Stimulated activated CD4-positive, alpha-beta T cell treated with anti-CD3 and anti-CD28 coated beads, Interleukin-12 subunit alpha, Interleukin-12 subunit beta, amount 100 ng/mL, for 4 hours (primary cell): ENCODE results near the gene PSME1.

Experiments used
- DNase-seq: peaks from one replicate; pipeline ENCODE4 v3.0.0-alpha.2; 2020

Gene PSME1

DNA sequence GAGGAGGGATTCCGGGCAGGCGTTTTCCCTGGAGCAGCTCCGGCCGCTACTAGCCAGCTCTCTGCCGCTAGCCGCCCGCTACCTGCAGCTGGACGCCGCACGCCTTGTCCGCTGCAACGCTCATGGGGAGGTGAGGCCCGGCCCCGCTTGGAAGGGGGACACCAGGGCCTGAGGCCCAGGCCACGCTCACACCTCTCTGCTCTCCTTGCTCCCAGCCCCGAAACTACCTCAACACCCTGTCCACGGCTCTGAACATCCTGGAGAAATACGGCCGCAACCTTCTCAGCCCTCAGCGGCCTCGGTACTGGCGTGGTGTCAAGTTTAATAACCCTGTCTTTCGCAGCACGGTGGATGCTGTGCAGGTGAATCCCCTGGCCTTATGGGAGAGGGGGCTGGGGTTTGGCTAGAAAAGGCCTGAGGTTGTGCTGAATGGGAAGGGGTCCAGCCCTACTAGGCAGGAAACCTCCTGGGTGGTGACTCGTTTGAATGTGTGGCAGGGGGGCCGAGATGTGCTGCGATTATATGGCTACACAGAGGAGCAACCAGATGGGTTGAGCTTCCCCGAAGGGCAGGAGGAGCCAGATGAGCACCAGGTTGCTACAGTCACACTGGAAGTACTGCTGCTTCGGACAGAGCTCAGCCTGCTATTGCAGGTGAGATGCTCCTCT, 11.9 kb downstream of the PSME1 start:
- no peak for DNase-seq

DNA sequence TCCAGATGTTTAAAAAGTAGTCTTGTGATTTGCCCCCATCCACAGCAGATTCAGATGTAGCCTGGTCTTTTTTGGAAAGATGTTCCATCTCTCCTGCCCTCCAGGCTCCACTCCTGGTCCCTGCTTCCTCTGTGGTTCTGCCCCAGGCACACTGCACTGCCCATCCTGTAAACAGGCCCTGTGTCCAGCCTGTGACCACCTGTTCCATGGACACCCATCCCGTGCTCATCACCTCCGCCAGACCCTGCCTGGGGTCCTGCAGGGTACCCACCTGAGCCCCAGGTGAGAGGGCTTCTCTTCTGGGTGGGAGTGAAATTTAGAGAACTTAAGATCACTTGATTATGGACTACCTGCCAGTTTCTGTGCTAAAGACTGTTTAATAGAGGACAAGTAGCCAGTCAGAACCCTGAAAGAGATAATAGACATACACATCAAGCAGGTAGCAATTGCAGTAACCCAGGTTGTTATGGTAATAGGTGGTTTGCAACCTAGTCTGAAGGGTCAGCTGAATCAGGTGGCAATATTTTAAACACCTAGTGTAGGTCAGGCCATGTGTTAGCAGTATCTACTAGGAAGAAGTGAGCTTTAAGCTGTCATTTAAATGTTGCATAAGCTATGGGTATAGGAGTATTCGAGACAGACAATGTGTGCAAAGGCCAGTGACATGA, 13.4 kb downstream of the PSME1 start:
- no peak for DNase-seq

DNA sequence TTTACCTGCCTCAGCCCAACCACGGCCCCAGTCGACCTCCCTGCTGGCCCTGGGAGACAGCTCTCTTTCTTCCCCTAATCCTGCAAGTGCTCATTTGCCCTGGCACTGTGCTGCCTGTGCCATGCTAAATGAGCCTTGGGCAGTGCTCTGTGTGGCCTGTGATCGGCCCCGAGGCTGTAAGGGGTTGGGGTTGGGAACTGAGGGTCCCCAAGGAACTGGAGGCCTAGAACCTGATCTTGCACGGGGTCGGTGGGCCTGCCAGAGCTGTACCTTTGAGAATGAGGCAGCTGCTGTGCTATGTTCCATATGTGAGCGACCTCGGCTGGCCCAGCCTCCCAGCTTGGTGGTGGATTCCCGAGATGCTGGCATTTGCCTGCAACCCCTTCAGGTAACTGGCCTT, 14.1 kb downstream of the PSME1 start:
- no peak for DNase-seq

DNA sequence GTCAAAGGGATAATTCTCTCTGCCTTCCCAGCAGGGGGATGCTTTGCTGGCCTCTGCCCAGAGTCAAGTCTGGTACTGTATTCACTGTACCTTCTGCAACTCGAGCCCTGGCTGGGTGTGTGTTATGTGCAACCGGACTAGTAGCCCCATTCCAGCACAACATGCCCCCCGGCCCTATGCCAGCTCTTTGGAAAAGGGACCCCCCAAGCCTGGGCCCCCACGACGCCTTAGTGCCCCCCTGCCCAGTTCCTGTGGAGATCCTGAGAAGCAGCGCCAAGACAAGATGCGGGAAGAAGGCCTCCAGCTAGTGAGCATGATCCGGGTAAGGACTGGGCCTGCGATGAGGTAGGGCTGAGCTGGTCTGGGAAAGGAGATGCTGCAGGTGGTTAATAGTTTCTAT, 14.6 kb downstream of the PSME1 start:
- no peak for DNase-seq

DNA sequence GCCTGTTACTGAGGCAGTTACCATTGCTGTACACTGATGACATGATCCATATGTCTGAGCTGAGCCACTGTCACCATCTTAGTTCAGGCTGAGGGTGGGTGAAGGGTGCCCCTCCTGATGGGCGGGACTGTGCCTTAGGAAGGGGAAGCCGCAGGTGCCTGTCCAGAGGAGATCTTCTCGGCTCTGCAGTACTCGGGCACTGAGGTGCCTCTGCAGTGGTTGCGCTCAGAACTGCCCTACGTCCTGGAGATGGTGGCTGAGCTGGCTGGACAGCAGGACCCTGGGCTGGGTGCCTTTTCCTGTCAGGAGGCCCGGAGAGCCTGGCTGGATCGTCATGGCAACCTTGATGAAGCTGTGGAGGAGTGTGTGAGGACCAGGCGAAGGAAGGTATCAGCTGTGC, 15.0 kb downstream of the PSME1 start:
- DNase-seq: no peak

DNA sequence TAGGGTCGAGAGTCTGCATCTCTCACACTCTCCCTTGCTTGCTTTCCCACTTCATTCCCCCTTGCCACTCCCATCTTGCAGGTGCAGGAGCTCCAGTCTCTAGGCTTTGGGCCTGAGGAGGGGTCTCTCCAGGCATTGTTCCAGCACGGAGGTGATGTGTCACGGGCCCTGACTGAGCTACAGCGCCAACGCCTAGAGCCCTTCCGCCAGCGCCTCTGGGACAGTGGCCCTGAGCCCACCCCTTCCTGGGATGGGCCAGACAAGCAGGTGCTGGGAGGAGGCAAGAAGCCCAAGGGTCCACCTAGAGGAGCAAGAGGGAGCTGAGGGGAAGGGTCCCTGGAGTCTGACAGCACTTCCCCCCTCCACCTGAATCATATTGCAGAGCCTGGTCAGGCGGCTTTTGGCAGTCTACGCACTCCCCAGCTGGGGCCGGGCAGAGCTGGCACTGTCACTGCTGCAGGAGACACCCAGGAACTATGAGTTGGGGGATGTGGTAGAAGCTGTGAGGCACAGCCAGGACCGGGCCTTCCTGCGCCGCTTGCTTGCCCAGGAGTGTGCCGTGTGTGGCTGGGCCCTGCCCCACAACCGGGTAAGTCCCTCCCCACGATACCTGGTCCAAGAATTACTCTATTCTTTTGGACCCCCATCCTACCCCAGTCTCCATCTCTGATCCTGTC, 15.5 kb downstream of the PSME1 start:
- no peak for DNase-seq

DNA sequence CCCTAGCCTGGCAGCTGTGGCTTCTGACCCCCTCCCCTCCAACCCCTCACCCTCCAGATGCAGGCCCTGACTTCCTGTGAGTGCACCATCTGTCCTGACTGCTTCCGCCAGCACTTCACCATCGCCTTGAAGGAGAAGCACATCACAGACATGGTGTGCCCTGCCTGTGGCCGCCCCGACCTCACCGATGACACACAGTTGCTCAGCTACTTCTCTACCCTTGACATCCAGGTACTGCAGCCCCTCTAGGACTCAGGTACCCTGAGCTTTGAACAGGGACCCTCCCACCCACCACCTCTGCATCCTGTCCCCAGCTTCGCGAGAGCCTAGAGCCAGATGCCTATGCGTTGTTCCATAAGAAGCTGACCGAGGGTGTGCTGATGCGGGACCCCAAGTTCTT, 19.1 kb downstream of the PSME1 start:
- no peak for DNase-seq

DNA sequence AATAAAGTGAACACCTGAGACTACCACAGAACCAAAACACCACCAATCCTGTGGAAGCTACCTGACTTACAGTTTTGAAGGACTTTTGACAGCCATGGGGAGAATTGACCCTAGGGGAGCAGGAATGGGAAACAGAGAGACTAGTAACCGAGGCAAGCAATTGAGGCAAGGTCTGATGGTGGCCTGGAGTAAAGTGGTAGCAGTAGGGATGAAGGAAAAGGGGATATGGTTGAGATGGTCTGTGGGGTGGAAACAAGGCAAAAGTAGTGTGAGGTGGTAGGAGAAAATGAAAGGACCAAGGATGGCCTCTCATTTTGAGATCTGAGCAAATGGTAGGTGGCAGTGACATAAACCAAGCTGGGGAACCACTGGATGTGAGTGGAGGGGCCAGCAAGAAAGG, 20.8 kb downstream of the PSME1 start:
- DNase-seq: no peak

DNA sequence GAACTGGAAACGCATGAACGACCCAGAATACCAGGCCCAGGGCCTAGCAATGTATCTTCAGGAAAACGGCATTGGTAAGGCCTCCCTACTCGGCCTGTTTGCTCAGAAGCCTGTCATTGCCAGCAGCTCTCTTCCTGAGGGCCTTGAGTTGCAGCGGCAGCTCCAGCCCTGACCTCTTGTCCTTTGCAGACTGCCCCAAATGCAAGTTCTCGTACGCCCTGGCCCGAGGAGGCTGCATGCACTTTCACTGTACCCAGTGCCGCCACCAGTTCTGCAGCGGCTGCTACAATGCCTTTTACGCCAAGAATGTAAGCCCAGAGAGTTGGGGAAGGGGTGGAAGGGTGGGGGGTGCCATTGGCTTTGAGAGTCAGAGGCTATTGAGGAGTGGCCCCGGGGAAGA, 21.3 kb downstream of the PSME1 start:
- no peak for DNase-seq

DNA sequence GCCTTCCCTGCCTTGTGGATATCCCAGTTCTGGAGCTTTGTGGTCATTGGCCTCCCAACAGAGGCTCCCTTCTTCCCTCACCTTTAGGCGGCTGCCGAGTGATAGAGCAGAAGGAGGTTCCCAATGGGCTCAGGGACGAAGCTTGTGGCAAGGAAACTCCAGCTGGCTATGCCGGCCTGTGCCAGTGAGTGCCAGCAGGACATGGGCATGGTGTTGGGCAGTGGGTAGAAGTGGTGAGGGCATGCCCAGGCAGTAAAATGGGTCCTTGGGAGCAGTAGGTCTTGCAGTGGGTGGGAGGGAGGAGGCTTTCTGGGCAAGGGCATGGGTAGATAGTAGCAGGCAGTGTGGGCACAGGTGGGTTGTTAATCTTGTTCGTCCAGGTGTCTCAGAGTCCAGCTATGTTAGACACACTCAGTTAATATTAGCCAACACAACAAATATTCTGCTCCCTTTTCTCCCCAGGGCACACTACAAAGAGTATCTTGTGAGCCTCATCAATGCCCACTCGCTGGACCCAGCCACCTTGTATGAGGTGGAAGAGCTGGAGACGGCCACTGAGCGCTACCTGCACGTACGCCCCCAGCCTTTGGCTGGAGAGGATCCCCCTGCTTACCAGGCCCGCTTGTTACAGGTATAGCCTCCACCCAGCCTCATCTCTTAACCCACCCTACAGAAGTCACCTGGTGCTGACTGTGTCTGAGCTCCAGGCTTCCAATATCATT, 23.9 kb downstream of the PSME1 start:
- DNase-seq: no peak

DNA sequence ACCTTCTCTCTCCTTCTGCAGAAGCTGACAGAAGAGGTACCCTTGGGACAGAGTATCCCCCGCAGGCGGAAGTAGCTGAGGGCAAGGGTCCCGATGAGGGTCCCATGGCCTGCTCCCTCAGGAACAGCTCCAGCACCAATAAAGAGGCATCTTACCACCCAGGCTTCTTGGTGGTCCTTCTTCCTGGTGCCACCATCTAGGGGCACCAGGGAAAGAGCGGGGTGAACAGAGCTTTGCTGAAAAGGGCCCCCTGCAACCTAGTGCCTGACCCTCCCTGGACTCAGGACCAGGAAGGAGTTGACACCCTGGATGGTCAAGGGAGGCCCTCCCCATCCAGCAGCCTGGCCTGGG, 24.5 kb downstream of the PSME1 start:
- no peak for DNase-seq

DNA sequence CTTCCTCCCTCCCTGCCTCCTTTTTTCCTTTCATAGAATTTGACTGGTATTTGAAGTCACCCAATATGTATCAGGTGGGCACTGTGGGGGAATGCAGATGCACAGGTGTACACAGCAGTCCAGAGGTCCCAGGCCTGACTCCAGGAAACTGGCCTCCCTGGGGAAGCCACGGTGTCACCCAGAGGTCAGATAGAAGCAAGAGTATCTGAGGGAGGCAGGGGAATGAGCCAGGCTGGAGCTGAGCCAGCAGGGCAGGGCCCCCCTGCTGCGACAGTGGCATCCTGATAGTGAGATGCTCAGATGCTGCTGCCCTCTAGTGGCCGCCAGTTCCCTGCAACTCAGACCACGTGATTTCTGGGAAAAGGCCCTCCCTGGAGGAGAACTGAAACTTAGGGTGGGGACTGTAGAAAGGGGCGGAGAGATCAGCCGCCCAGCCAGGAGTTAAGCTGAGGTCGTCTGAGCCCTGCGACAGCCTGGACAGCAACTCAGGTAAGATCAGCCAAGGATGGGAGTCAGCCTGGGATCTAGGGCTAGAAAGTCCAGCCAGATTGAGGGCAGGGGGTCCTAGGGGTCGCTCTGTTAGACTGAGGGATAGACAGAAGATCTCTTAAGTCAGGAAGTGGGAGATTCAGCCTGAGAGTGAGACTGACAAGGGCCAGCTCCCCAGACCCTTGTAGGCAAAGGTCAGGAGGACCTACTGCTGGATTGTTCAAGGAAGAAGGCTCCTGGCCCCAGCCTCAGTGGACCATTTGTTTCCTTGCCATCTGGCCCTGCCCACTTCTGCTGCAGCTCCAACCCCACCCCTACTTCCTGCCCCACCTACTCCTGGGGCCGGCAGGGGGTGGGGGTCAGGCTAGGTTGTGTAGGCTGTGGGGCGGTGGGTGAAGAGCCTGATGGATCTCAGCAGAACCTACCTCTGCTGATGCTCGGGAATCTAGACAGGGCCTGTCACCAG, 25.1 kb downstream of the PSME1 start, which contains the start of gene IRF9:
TSS of gene IRF9 (plus strand) at position 416 of the 955 bp plus-strand sequence. CDS start 880 bp downstream, outside the sequence.
- peak; percentile 96 for DNase-seq

DNA sequence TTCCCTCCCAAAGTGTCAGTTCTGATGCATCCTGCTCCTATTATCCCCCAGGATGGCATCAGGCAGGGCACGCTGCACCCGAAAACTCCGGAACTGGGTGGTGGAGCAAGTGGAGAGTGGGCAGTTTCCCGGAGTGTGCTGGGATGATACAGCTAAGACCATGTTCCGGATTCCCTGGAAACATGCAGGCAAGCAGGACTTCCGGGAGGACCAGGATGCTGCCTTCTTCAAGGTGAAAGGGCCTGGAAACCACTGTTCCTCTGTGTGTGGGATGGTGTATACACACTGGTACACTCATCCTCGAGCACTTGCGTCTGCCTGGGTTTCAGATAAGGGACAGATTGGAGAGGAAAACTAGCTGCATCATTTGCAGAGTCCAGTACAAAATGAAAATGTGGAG, 26.1 kb downstream of the PSME1 start:
- DNase-seq: no peak

DNA sequence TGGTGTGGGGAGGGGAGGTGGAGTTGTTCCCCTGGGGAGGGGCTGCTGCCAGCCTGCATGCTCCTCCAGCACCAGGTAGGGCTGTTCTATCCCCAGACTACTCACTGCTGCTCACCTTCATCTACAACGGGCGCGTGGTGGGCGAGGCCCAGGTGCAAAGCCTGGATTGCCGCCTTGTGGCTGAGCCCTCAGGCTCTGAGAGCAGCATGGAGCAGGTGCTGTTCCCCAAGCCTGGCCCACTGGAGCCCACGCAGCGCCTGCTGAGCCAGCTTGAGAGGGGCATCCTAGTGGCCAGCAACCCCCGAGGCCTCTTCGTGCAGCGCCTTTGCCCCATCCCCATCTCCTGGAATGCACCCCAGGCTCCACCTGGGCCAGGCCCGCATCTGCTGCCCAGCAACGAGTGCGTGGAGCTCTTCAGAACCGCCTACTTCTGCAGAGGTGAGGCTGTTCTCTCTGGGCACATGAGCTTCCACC, 28.6 kb downstream of the PSME1 start:
- DNase-seq: no peak

DNA sequence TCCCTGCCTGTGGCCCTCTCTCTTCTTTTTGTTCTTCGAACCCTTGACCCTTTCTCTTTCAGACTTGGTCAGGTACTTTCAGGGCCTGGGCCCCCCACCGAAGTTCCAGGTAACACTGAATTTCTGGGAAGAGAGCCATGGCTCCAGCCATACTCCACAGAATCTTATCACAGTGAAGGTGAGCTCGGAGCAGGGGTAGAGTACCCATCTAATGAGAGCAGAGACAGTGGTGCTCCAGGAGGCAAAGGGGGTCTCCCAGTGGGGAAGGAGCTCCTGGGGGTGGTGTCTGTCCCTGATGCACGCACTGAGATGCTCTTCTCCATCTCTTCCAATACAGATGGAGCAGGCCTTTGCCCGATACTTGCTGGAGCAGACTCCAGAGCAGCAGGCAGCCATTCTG, 29.8 kb downstream of the PSME1 start:
- DNase-seq: no peak

DNA sequence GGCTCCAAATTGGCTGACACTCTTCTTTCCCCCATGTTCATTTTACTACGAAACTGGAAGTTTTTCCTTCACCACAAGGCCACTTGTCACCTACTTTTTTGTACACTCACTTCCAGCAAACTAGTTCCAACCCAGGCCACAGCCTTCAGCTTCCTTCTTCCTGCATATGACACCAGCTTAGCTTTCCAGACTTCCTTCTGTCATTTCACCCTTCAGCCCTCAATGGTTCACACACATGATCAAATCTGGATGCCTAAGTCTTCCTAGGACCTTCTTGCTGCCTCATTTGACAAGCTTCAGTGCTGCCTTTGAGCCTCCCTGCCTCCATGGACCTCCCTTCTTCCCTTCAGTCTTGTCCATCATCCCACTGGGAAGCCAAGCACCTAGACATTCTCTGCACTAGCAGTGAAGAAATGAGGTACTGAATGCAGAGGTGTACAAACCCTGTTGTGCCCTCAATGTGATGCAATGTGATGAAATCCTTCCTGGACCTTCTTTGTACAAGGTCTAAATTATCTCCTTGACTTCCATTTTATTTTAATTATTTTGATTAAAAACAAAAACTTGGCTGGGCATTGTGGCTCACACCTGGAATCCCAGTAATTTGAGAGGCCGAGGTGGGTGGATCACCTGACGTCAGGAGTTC, 31.6 kb downstream of the PSME1 start:
- DNase-seq: no peak

DNA sequence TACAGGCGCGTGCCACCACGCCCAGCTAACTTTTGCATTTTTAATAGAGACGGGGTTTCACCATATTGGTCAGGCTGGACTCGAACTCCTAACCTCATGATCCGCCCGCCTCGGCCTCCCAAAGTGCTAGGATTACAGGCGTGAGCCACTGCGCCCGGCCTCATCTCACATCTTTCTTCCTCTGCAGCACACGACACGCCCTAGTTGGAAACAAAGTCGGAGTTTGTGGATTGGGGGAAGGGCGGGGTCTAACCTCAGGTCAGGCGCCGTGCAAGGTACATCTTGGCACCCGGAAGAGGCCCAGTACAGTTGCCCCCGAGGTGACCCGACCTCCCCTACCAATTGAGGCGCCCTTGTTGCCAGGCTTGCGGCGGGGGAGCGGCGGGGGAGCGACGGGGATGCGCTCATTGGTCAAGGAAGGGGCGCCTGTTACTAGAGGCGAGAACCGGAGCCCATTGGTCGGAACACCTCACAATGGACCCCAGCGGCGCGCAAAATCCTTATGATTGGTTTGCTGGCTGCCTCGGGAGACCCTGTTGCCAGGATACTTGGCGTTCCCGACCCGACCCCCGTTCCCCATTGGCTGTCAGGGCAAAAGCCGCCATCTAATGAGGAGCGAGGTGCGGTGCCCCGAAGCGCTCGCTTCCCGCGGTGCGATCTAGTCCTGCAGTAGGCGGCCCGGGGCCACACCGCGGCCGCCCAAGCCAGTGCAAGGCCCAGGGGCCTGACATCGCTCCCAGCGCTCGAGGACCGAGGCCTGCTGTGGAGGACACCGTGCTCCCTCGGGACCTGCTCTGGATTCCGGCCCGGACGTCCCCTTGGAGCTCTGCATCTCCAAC, 35.6 kb downstream of the PSME1 start, which contains the start of gene REC8:
TSS of gene REC8 (plus strand) at position 659 of the 839 bp plus-strand sequence. CDS start 473 bp downstream, outside the sequence.
- peak; percentile 54 for DNase-seq

DNA sequence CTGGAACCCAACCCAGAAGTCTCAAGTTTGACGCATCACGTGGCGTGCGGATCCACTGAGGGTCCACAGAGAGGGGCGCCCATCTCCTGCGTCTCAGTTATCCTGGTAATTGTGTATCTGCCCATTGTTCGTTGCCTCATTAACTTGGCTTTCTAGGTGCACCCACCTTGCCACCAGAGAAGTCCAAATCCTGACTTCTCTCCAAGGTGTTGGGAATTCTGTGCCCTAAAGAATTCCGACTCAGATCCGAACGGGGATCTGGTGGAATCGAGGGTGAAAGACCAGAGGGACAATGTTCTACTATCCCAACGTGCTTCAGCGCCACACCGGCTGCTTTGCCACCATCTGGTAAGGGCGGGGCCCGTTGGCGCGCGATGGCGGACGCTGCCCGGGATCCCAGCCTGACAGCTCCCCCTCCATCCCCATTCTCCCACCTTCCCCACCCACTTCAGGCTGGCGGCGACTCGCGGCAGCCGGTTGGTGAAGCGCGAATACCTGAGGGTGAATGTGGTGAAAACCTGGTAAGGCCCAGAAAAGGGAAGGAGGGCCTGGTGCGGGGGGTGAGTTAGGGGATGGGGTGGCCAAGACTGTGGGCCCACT, 36.4 kb downstream of the PSME1 start:
- DNase-seq: no peak

DNA sequence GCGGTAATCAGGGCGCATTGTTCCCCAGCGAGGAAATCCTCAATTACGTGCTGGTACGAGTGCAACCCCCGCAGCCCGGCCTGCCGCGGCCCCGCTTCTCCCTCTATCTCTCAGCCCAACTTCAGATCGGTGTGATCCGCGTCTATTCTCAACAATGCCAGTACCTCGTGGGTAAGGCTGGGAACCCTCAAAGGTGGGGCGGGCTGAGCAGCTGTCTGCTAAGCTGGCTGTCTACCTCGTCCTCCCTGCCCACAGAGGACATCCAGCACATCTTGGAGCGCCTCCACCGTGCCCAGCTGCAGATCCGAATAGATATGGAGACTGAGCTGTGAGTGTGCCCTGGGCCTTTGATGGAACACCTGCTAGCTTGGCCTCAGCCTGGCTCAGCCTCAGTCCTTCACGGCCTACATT, 36.9 kb downstream of the PSME1 start:
- DNase-seq: no peak

DNA sequence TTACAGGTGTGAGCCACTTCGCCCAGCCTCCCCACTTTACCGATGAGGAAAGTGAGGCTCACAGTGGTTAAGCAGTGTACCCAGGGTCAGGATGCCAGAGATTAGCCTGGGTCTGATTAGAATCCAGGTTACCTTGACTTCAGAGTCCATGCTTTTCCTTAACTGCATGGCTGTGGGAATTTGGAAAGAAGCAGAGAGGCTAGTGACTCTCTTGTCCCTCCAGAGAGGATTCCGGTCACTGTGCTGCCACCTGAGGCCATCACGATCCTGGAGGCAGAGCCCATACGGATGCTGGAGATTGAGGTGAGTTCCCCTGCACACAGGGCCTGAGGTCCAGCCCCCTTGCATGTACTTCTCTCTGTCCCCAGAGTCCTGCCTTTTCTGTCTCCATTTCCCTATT, 40.6 kb downstream of the PSME1 start:
- DNase-seq: no peak
